Loucy (cell line): ENCODE data around the gene PTPRS.

ENCODE experiments used
- EZH2phosphoT487 ChIP-seq: fragments of 200-600 bp; IDR thresholded peaks from 2 replicates; pipeline ENCODE4 v1.6.1; 2018; ENCODE audit warnings: antibody characterized with exemption, mild to moderate bottlenecking, moderate library complexity, borderline replicate concordance
- TF ChIP-seq, protein P1 (sequence below): fragments of 200-600 bp; sonication (generic); conservative IDR thresholded peaks from 2 replicates; pipeline ENCODE4 v1.5.1; 2014; ENCODE audit warnings: mild to moderate bottlenecking, antibody characterized with exemption, low read length

- TF ChIP-seq, protein P1, sequence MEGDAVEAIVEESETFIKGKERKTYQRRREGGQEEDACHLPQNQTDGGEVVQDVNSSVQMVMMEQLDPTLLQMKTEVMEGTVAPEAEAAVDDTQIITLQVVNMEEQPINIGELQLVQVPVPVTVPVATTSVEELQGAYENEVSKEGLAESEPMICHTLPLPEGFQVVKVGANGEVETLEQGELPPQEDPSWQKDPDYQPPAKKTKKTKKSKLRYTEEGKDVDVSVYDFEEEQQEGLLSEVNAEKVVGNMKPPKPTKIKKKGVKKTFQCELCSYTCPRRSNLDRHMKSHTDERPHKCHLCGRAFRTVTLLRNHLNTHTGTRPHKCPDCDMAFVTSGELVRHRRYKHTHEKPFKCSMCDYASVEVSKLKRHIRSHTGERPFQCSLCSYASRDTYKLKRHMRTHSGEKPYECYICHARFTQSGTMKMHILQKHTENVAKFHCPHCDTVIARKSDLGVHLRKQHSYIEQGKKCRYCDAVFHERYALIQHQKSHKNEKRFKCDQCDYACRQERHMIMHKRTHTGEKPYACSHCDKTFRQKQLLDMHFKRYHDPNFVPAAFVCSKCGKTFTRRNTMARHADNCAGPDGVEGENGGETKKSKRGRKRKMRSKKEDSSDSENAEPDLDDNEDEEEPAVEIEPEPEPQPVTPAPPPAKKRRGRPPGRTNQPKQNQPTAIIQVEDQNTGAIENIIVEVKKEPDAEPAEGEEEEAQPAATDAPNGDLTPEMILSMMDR = no peak
- TF ChIP-seq EZH2phosphoT487 = no peak
These were observed 31.0 kb downstream of the PTPRS start for GRCh38 chr19:5309438-5310204.
